GM20000 (cell line): ENCODE data around the gene CARMIL1.

Experiments
- DNase-seq: peaks from one replicate; pipeline ENCODE4 v3.0.0; 2012; ENCODE audit warnings: low spot score
- TF ChIP-seq, protein P1 (sequence below): IDR thresholded peaks from 2 replicates; pipeline ENCODE4 v1.5.1; 2012; ENCODE audit warnings: mild to moderate bottlenecking, control low read depth; ENCODE audit errors: extremely low read depth, missing control alignments

The CARMIL1 gene

DNA sequence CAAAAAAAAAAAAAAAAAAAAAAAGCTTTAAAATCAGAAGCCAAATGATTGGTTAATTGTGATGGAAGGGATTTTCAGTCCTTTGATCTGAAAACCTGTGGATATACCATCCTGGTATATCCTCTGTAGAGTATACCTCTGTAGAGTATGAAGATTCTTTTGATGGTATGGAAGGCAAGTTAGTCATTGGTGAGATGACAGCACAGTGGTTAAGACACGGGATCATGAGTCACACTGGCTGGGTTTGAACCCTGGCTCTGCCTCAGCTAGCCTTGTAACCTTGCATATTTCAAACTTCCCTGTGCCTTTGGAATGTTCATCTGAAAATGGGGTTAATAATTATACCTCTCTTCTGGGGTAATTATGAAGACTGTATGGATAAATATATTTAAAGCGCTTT is 179.3 kb downstream of the CARMIL1 start:
- no peak for DNase-seq
- TF ChIP-seq, protein P1, sequence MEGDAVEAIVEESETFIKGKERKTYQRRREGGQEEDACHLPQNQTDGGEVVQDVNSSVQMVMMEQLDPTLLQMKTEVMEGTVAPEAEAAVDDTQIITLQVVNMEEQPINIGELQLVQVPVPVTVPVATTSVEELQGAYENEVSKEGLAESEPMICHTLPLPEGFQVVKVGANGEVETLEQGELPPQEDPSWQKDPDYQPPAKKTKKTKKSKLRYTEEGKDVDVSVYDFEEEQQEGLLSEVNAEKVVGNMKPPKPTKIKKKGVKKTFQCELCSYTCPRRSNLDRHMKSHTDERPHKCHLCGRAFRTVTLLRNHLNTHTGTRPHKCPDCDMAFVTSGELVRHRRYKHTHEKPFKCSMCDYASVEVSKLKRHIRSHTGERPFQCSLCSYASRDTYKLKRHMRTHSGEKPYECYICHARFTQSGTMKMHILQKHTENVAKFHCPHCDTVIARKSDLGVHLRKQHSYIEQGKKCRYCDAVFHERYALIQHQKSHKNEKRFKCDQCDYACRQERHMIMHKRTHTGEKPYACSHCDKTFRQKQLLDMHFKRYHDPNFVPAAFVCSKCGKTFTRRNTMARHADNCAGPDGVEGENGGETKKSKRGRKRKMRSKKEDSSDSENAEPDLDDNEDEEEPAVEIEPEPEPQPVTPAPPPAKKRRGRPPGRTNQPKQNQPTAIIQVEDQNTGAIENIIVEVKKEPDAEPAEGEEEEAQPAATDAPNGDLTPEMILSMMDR: no peak

DNA sequence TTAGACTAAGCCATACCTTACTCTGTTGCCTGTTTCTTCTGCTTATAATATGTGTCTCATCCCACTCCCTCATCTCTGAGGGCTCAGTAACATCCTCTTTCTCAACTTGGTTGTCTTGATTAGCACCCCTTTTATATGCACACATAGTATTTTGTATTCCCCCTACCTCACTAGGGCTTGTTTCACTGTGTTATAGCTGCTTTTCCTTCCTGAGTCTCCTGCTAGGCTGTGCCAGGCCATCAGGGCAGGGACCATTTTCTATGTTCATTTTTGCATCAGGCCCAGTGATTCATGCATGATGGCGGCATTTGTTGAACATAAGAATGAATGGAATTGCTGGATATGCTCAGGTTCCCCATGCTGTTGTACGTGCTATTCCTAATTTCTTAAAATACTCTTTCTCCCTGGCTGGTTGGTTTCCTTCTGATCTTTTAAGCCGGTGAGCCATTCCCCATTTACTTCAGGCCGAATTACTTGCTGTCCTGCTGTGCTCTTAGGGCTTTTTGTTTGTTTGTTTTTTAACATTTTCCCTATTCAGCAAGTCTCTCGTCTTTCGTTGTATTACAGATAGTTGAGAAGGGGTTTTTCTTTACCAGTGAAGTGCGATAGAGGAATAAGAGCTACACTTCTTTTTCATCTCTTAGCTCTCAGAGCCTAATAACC is 183.2 kb downstream of the CARMIL1 start:
- TF ChIP-seq, protein P1: no peak
- DNase-seq: no peak

DNA sequence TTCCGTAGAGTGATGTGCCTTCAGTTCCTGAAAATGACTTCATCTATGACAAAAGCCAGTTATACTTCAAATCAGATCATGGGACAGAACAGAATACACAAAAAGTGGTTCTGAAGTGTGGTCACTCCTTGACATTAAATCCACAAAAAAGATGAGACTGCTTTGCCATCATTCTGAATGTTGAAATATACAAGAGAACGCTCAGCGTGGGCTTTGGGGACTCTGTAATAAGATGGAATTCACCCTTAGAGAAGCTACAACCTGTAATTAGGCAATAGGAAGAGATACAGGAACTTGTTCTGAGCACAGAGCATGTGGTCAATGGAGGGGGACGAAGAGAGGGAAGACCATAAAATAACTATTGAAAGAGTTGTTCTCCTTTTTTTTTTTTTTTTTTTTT is 184.3 kb downstream of the CARMIL1 start:
- TF ChIP-seq, protein P1: no peak

DNA sequence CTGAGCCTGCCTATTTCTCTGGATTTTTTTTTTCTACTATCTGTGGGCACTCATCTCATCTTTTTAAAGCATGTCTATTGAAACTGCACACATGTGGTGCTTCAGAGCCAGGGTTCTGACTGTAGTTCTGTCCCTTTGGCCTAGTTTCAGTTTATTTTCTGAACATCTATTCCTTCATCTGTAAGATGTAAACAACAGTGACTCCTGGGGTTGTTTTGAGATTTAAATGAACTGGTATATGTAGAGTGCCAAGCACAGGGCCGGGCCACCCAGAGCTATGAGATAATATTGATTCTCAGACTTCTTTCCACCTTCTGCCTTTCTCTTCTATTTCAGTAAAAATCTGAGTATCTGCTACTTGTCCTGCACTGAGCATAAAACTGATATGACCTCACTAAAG is 185.1 kb downstream of the CARMIL1 start:
- TF ChIP-seq, protein P1: no peak
- DNase-seq: no peak

More for the DNA sequence above, 184.3 kb downstream of the CARMIL1 start:
- DNase-seq: no peak

DNA sequence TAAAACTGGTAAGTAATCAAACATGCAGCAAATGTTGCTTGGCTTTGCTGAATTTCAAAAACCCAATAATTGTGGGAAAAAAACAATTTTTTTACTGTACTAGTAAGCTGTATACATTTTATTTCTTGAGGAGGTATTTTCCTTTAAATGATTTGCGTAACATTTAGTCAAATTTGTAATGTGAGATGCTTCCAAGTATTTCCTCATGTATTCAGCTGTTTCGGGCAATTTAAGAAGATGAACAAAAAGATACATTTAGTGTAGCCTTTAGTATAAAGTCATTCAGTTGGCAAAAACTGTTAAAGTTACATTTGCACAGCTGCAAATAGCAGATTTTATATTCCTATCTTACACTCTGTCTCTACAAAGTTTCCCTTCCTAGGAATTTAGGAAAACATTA is 186.8 kb downstream of the CARMIL1 start:
- TF ChIP-seq, protein P1: no peak

DNA sequence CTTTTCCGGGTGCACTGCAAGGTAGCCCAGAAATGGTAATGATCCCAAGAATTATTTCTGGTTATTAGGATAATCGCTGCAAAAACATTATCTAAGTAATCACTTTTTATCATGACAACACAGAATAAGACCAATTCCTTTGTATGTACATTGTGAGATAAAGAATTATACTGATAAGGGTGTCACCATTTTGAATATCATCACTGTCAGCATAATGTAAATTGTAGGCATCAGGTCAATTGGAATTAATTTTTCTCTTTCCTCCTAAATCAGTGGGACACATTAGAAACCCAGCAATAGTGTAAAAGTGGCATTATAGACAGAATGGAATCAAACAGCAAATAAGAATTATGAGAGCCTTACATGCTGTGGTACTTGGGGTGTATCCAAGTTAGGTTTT is 189.7 kb downstream of the CARMIL1 start:
- TF ChIP-seq, protein P1: no peak
- no peak for DNase-seq

More for the DNA sequence above, 186.8 kb downstream of the CARMIL1 start:
- DNase-seq: no peak

DNA sequence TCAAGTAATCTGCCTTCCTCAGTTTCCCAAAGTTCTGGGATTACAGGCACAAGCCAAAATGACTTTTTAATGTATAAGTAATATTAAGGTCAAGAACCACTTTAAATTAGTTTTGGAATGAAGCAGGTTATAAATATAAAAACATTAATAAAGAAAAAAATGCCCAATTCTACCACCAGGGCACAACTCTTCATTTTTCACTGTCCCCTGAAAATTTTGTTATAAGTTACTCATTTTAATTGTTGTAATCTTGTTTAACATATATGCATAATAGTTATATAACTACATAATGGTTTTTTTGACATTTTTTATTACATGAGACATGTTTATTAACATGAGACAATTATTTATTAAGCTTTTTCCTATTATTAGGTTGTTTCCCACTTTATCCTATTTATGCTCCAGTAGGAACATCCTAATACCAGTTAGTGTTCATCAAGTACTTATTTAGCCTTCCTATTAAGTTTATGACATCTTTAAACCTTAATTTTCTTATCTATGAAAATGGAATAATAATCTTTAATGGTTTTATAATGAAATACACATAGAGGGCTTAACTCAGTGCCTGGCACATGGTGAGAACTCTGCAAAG is 190.7 kb downstream of the CARMIL1 start:
- no peak for DNase-seq
- TF ChIP-seq, protein P1: no peak
